ENCODE results near the gene MYOC. TPM values are rescaled to one million over a fixed set of nuclear protein-coding genes. Genes with fewer than 3 reads are reported as not detected.
"Not testable (repeated sequence)": the region's sequence is repeated elsewhere in the genome, so short reads cannot be mapped to it uniquely, and the experiment has no call there.

The MYOC gene
- total RNA-seq, 1 experiment from 2014 or later, result not detected

DNA sequence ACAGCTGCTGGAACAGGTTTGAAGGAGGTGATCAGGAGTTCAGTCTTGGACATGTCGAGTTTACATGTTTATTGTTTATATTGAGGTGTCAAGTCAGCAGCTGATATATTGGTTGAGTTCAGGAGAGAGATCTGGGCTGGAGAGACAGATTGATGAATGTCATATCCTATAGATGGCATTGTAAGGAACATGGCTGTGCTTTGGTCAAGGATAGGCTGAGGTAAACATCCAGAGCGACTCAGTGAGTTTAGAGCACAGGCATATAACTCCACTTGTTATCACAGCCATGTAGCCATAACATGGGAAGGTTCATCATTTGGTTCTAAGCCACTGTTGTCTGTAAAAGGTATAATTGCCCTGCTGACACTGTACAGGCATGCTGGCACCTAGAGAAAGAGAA is 35.9 kb downstream of the MYOC start:
- WGBS (ENCODE audit: extremely low coverage, insufficient read length, low lambda C conversion rate), result no CpG with 5 or more reads among the region's 2 CpGs
- TF ChIP-seq, protein P1, sequence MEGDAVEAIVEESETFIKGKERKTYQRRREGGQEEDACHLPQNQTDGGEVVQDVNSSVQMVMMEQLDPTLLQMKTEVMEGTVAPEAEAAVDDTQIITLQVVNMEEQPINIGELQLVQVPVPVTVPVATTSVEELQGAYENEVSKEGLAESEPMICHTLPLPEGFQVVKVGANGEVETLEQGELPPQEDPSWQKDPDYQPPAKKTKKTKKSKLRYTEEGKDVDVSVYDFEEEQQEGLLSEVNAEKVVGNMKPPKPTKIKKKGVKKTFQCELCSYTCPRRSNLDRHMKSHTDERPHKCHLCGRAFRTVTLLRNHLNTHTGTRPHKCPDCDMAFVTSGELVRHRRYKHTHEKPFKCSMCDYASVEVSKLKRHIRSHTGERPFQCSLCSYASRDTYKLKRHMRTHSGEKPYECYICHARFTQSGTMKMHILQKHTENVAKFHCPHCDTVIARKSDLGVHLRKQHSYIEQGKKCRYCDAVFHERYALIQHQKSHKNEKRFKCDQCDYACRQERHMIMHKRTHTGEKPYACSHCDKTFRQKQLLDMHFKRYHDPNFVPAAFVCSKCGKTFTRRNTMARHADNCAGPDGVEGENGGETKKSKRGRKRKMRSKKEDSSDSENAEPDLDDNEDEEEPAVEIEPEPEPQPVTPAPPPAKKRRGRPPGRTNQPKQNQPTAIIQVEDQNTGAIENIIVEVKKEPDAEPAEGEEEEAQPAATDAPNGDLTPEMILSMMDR (conservative IDR thresholded peaks at IDR 0.05), result no peak

DNA sequence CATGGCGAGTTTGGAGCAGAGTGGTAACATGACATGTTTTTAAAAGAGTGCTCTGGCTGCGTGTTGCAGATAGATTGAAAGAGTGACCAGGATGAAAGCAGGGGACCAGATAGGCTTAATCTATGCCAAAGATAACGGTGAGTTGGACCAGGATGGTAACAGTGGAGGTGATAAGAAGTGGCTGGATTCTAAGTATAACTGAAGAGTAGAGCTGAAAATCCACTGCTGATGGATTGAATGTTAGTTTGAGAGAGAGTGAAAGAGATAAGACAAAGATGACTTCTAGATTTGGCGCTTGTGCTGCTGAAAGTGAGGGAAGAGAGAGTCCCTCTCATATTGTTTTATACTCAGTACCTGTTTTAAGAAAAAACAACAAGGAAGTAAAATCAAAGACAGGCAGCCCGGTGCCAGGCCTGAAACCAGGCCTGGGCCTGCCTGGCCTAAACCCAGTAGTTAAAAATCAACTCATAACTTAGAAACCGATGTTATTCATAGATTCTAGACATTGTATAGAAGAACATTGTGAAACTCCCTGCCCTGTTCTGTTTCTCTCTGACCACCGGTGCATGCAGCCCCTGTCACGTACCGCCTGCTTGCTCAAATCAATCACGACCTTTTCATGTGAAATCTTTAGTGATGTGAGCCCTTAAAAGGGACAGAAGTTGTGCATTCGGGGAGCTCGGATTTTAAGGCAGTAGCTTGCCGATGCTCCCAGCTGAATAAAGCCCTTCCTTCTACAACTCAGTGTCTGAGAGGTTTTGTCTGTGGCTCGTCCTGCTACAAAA is 37.2 kb downstream of the MYOC start:
- no CpG with 5 or more reads among the region's 14 CpGs for WGBS (ENCODE audit: extremely low coverage, insufficient read length, low lambda C conversion rate)

More for the DNA sequence above, 35.9 kb downstream of the MYOC start:
- Histone ChIP-seq H3K79me2 (ENCODE audit: insufficient read depth, low read length) (no peaks in the 10 kb centered on the region), H3K23me2 (ENCODE audit: insufficient read length, low read depth, low read length, poor library complexity, severe bottlenecking) (no peaks in the 10 kb centered on the region), H3K18ac (ENCODE audit: insufficient read length, low read depth, low read length) (no peak overlapping the region), H4K8ac (replicated peaks; ENCODE audit: insufficient read length, low read depth, low read length) (no peak overlapping the region), H3K4ac (ENCODE audit: low read depth, low read length) (no peak overlapping the region), H2BK120ac (ENCODE audit: low read depth, low read length, poor library complexity, severe bottlenecking) (no peak overlapping the region), H2BK15ac (ENCODE audit: low read depth, low read length) (no peak overlapping the region), H3K4me2 (ENCODE audit: insufficient read depth, insufficient read length, low read length) (no peak overlapping the region), H4K20me1 (ENCODE audit: control insufficient read depth, insufficient read depth, insufficient read length) (no peaks in the 10 kb centered on the region), H2AFZ (ENCODE audit: low read length) (no peak overlapping the region), H3T11ph (ENCODE audit: low read length) (no peak overlapping the region), H2AK5ac (ENCODE audit: insufficient read length, low read length) (no peak overlapping the region), H2BK12ac (ENCODE audit: insufficient read length, low read depth, low read length) (no peak overlapping the region), H3K56ac (ENCODE audit: insufficient read length, low read depth, low read length) (no peak overlapping the region), H3K23ac (ENCODE audit: insufficient read length, low read depth, low read length) (no peak overlapping the region), H3K27ac (ENCODE audit: insufficient read length, low read depth, low read length) (no peak overlapping the region), H3K9ac (ENCODE audit: extremely low read depth, insufficient read length, low read length) (no peak overlapping the region), H2BK5ac (ENCODE audit: insufficient read length, low read length) (no peak overlapping the region), H3K14ac (ENCODE audit: insufficient read depth, low read length) (no peak overlapping the region), H3K4me1 (ENCODE audit: insufficient read depth, low read length) (no peaks in the 10 kb centered on the region), H4K5ac (ENCODE audit: insufficient read length, low read depth, low read length) (no peak overlapping the region), H4K91ac (ENCODE audit: insufficient read length, low read depth, low read length) (no peak overlapping the region), H2BK20ac (ENCODE audit: low read depth, low read length, poor library complexity, severe bottlenecking) (no peak overlapping the region), H3K79me1 (ENCODE audit: insufficient read depth, low read depth, low read length, poor library complexity, severe bottlenecking) (no peaks in the 10 kb centered on the region), H3K27me3 (ENCODE audit: insufficient read depth, low read length) (no peaks in the 10 kb centered on the region), H3K9me3 (ENCODE audit: control insufficient read depth, low read depth, low read length) (no peaks in the 10 kb centered on the region)
- no peaks in the 10 kb centered on the region for H3K27me3 Mint-ChIP-seq (ENCODE audit: low read depth)
- no peaks in the 10 kb centered on the region; a peak in 1 of 5 replicates for H3K9me3 Mint-ChIP-seq
- H3K36me3 Mint-ChIP-seq (ENCODE audit: insufficient read depth in 1 of 3, low read depth in 3 of 3), result no peaks in the 10 kb centered on the region
- no peak overlapping the region for H3K27ac Mint-ChIP-seq
- DNase-seq, result no peak
- peaks cover 10 to 13% of the 10 kb centered on the region in 2 experiments for H3K4me1 Mint-ChIP-seq
- H3K4me3 Mint-ChIP-seq, result no peak overlapping the region

More for the DNA sequence above, 37.2 kb downstream of the MYOC start:
- not testable (repeated sequence) for H4K5ac ChIP-seq (ENCODE audit: insufficient read length, low read depth, low read length); H3K27ac Mint-ChIP-seq; H3K23ac ChIP-seq (ENCODE audit: insufficient read length, low read depth, low read length); H2BK20ac ChIP-seq (ENCODE audit: low read depth, low read length, poor library complexity, severe bottlenecking); H3K79me1 ChIP-seq (ENCODE audit: insufficient read depth, low read depth, low read length, poor library complexity, severe bottlenecking); H2BK5ac ChIP-seq (ENCODE audit: insufficient read length, low read length); H4K8ac ChIP-seq (replicated peaks; ENCODE audit: insufficient read length, low read depth, low read length); H4K91ac ChIP-seq (ENCODE audit: insufficient read length, low read depth, low read length); H3K27ac ChIP-seq (ENCODE audit: insufficient read length, low read depth, low read length); H3K4me1 Mint-ChIP-seq; H3K4me1 ChIP-seq (ENCODE audit: insufficient read depth, low read length); H2BK15ac ChIP-seq (ENCODE audit: low read depth, low read length); H3K56ac ChIP-seq (ENCODE audit: insufficient read length, low read depth, low read length); H3K4me3 Mint-ChIP-seq; H3K23me2 ChIP-seq (ENCODE audit: insufficient read length, low read depth, low read length, poor library complexity, severe bottlenecking); H3K14ac ChIP-seq (ENCODE audit: insufficient read depth, low read length); H3T11ph ChIP-seq (ENCODE audit: low read length); H2AFZ ChIP-seq (ENCODE audit: low read length); H3K9me3 Mint-ChIP-seq; H3K27me3 Mint-ChIP-seq (ENCODE audit: low read depth); H3K18ac ChIP-seq (ENCODE audit: insufficient read length, low read depth, low read length); H3K9ac ChIP-seq (ENCODE audit: extremely low read depth, insufficient read length, low read length); H2AK5ac ChIP-seq (ENCODE audit: insufficient read length, low read length); H2BK120ac ChIP-seq (ENCODE audit: low read depth, low read length, poor library complexity, severe bottlenecking); H3K36me3 Mint-ChIP-seq (ENCODE audit: insufficient read depth in 1 of 3, low read depth in 3 of 3); H3K9me3 ChIP-seq (ENCODE audit: control insufficient read depth, low read depth, low read length); H2BK12ac ChIP-seq (ENCODE audit: insufficient read length, low read depth, low read length); H3K79me2 ChIP-seq (ENCODE audit: insufficient read depth, low read length); H4K20me1 ChIP-seq (ENCODE audit: control insufficient read depth, insufficient read depth, insufficient read length); H3K4me2 ChIP-seq (ENCODE audit: insufficient read depth, insufficient read length, low read length); DNase-seq; H3K4ac ChIP-seq (ENCODE audit: low read depth, low read length); H3K27me3 ChIP-seq (ENCODE audit: insufficient read depth, low read length)
